Right forelimb (tissue), 1 donor: Measurements from ENCODE around the gene TMEM253.

Experiments
- DNase-seq: peaks from one replicate; pipeline ENCODE4 v3.0.0-alpha.2; 2018

TMEM253 gene

GRCh38 chr14:21106176-21106497 lies 5.3 kb downstream of the TMEM253 start:
- no peak for DNase-seq

GRCh38 chr14:21106498-21107282 lies 5.8 kb downstream of the TMEM253 start:
- DNase-seq = peak; percentile 87

GRCh38 chr14:21107283-21107800 lies 6.5 kb downstream of the TMEM253 start:
- no peak for DNase-seq

DNA sequence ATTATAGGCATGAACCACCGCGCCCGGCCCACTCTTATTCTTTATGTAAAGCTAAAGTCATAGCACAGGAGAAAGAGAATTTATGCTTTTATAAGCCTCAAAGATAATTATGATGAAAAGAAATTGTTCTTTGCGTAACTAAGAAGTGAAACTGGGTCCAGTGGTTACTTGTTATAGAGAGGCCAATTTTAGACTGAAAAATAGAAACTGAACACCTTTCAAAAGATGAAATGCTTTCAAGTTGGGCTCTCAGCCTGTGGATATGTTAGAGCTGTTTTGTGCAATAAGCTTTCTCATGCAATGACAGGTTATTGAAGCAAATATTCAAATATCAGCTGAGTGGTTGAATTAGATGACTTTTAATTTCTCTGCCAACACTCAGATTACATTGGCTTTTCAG lies 7.9 kb downstream of the TMEM253 start:
- no peak for DNase-seq

DNA sequence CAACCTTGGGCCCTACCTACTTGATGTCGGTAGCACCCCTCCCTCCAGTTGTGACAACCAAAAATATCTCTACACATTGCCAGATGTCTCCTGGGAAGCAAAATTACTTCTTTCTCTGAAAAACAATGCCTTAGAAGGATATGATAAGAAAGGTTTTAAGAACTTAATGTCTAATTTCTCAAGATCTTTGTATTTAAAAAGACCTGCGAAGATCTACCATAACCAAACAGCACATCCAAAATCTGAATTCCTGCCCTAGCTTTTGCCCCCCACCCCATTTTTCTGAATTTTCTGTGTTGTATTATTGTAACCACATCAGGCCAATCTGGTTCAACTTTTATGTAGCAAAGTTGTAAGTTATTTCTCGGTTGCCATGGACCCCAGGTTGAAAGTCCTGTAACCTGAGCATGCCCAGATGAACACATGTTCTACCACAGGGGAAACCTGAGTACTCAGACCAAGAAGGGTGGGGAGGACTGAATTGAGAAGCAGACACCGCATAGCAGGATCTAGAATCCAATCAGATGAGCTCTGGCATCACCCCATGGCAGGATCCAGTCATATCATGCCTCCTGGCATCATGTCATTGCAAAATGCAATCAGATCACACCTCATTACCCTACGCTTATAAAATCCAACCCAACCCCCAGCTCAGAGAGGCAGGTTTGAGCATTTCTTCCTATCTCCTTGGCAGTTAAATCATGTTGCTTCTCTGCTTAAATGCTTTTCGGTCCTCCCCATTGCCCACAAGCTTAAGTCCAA lies 8.7 kb downstream of the TMEM253 start:
- DNase-seq = no peak

DNA sequence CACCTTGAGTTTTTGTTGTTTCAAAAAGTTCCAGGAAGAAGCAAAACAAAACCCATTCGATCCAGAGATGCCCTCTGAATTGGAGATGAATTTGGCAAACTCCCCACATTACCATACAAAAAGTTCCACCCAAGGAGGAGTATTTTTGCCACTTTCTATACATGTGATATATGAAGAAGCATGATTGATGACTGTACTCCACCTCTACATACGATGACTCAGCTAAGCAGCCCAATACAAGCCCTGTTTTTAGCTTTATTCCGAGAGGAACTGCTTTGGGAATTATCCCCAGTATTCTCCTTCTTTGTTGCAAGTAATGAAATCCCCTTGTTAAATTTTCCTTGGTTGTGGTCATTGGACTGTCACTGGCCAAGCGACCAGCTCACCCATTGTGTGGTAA lies 11.4 kb downstream of the TMEM253 start:
- DNase-seq = no peak

DNA sequence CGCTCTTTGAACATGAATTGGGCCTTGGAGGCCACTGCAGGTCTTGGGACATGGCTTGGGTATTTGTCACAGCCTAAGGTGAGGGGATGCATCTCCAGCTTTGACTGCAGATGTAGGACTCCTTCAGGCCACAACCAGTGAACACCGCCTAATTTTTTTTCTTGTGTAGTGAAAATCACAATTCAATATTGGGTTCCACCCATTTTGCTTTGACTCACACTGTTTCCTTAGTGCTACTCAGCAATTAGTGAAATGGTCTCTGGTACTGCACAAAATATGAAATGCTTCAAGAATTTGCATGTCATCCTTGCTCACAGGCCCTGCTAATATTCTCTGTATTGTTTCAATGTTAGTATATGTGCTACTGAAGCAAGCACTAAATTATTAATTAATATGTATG lies 12.5 kb downstream of the TMEM253 start:
- DNase-seq = no peak

GRCh38 chr14:21118933-21119332 lies 18.1 kb downstream of the TMEM253 start:
- no peak for DNase-seq

GRCh38 chr14:21120686-21121085 lies 19.8 kb downstream of the TMEM253 start:
- DNase-seq = no peak

GRCh38 chr14:21121122-21121521 lies 20.3 kb downstream of the TMEM253 start:
- no peak for DNase-seq

GRCh38 chr14:21123429-21123828 lies 22.6 kb downstream of the TMEM253 start:
- DNase-seq = no peak

DNA sequence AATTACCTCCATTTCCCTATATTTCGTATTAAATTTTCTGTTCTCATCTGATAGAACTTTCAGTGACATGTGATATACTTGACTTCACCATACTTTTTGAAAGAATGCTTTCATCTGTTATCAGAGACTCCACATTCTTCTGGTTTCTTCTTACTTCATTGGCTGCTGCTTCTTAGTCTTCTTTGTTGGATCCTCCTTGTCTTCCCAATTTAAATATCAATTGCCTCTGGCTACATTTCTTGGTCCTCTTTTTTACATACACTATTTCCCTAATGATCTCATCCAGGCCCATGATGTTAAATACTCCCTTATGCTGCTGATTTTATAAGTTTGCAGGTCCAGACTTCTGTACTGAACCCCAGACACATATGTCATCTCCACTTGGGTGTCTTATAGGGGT lies 33.0 kb downstream of the TMEM253 start:
- no peak for DNase-seq

DNA sequence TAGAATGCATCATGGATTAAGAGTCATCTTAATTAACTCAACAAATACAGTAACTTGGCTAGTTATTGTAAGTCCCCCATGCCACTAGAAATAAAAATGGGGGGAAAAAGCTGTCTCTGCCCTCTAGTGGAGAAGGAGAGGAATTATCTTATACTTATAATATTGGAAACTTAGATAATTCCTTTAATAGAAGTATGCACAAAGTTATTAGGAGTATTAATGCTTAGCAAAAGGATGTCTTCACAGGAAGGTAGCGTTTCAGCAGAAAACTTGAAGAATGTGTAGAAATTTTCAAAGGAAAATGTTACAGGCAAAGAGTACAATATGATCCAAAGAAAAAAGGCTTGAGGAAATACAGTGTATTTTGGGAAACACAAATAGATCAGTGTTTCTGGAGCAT lies 35.2 kb downstream of the TMEM253 start:
- DNase-seq = no peak

DNA sequence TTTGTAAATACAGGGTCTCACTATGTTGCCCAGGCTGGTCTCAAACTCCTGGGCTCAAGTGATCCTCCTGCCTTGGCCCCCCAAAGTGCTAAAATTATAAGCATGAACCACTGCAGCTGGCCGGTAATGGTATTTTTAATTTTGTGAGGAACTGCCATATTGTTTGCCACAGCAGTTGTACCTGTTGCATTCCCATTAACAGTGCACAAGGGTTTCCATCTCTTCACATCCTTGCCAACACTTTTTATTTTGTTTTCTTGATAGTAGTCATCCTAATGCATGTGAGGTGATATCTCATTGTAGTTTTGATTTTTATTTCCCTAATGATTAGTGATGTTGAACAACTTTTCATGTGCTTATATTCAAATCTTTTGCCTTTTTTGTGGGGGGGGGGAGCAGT lies 41.5 kb downstream of the TMEM253 start:
- DNase-seq = no peak

- DNase-seq = no peak
These were observed 44.6 kb downstream of the TMEM253 start for GRCh38 chr14:21145437-21145836.

- DNase-seq = no peak
These were observed 48.9 kb downstream of the TMEM253 start for GRCh38 chr14:21149641-21150367.
